ENCODE results near the gene COPG2.

GRCh38 chr7:130689683-130690082 lies 21.1 kb upstream of the COPG2 start:
- TF ChIP-seq CTCF (IDR thresholded peaks at IDR 0.05), result no peak
- TF ChIP-seq POLR2A (IDR thresholded peaks at IDR 0.05), result no peak
